Stomach (tissue), 9 donors: ENCODE results near the gene EPS8L2. TPM values are rescaled to one million over a fixed set of nuclear protein-coding genes. Genes with fewer than 3 reads are reported as not detected.

Experiments used
- DNase-seq, 2 donors: peaks; one replicate each; pipeline versions ENCODE4 v3.0.0 to v3.0.0-alpha.2; 2013 to 2019
- H3K27ac ChIP-seq, 5 donors: fragments of 200-600 bp in 4 of 5; sonication (generic) in 4 of 5; one replicate each; pipeline ENCODE4 v1.5.1; 2013 to 2019; ENCODE audit warnings: mild to moderate bottlenecking in 1 of 5, moderate library complexity in 1 of 5
- H3K27me3 ChIP-seq, 3 donors: fragments of 200-600 bp; sonication (generic); one replicate each; pipeline ENCODE4 v1.5.1; 2017 to 2019; ENCODE audit warnings: mixed run types in 1 of 3
- H3K36me3 ChIP-seq, 4 donors: fragments of 200-600 bp; sonication (generic); 1 replicate in 3 of 4; 2 replicates in 1 of 4; pipeline ENCODE4 v1.5.1; 2016 to 2019
- H3K4me1 ChIP-seq, 4 donors: fragments of 200-600 bp; sonication (generic); one replicate each; pipeline ENCODE4 v1.5.1; 2016 to 2019
- H3K4me3 ChIP-seq, 4 donors: fragments of 200-600 bp; sonication (generic) in 3 of 4; one replicate each; pipeline ENCODE4 v1.5.1; 2016 to 2019; ENCODE audit warnings: mild to moderate bottlenecking in 1 of 4
- H3K9me3 ChIP-seq, 4 donors: fragments of 200-600 bp; sonication (generic); one replicate each; pipeline ENCODE4 v1.5.1; 2016 to 2019
- CTCF ChIP-seq, 7 experiments: fragments of 450-650 bp in 4 of 7; fragments of 200-600 bp in 3 of 7; sonication (generic) in 3 of 7; IDR thresholded peaks; one replicate each; pipeline ENCODE4 v1.5.1; 2016 to 2019; ENCODE audit warnings: antibody characterized with exemption in 7 of 7, control low read depth in 2 of 7, mild to moderate bottlenecking in 1 of 7
- EP300 ChIP-seq: sonication (generic); formaldehyde crosslinking; IDR thresholded peaks from one replicate; pipeline ENCODE4 v1.6.1; 2017; ENCODE audit warnings: antibody characterized with exemption
- POLR2A ChIP-seq, 4 donors: fragments of 450-650 bp; IDR thresholded peaks; one replicate each; pipeline ENCODE4 v1.6.1; 2016; ENCODE audit warnings: antibody characterized with exemption in 4 of 4, control low read depth in 2 of 4, mild to moderate bottlenecking in 1 of 4, moderate library complexity in 1 of 4
- POLR2AphosphoS5 ChIP-seq, 3 donors: sonication (generic); formaldehyde crosslinking; IDR thresholded peaks; one replicate each; pipeline ENCODE4 v1.6.1; 2016; ENCODE audit warnings: antibody characterized with exemption in 3 of 3
- WGBS, 5 donors: extraction: QIAGEN DNeasy Blood & Tissue Kit in 3 of 5; methylation state at CpG; one replicate each; pipeline versions ENCODE4 v1.1.5 to v1.1.7; 2013 to 2018; 5-methylcytosine and 5-hydroxymethylcytosine counted together
- intact Hi-C: fragments of 100-400 bp; cut with DNase I; formaldehyde crosslinking; loops from one replicate; pipeline ENCODE4 v1.15.1; 2023; ENCODE audit warnings: low total_unique reads
- polyA plus RNA-seq, 3 donors: library from polyadenylated mRNA; stranded (reverse); fragments of 200-250 nt; gene quantifications; one replicate each; pipeline ENCODE4 v1.2.3, GENCODE V29; 2013
- total RNA-seq, 5 donors: library from RNA; depleted of rRNA; stranded (reverse); fragments of >200 nt; gene quantifications; one replicate each; pipeline versions ENCODE4 v1.1.0 to v1.2.3, GENCODE V29; 2014 to 2016
- donor health status: healthy with polysubstance abuse.
- donor health status: Bipolar disorder and iron deficiency.
- donor health status: healthy.

EPS8L2 gene
- total and polyA plus RNA-seq, 8 donors = 45.0 to 617 (median 180) TPM

GRCh38 chr11:760236-760635 is 54.2 kb downstream of the EPS8L2 start:
- Histone ChIP-seq H3K4me3 (no peak overlapping the region), H3K27me3 (no peaks in the 10 kb centered on the region), H3K36me3 (peaks cover 74 to 98% (median 97%) of the 10 kb centered on the region in 4 donors), H3K4me1 (peaks cover 5 to 30% (median 19%) of the 10 kb centered on the region in 4 donors), H3K9me3 (no peaks in the 10 kb centered on the region), H3K27ac (no peak overlapping the region)
- no peak for DNase-seq
- TF ChIP-seq POLR2A (IDR thresholded peaks at IDR 0.05) (no peak), EP300 (no peak), CTCF (IDR thresholded peaks at IDR 0.05) (no peak), POLR2AphosphoS5 (IDR thresholded peaks at IDR 0.05) (no peak)
- intact Hi-C loops = no loop called here

GRCh38 chr11:761526-762108 is 55.6 kb downstream of the EPS8L2 start:
- intact Hi-C loops = no loop called here
- Histone ChIP-seq H3K4me1 (peaks cover 5 to 28% (median 17%) of the 10 kb centered on the region in 4 donors), H3K27me3 (no peaks in the 10 kb centered on the region), H3K27ac (peak overlapping the region in 1 of 5 donors; percentile 78), H3K9me3 (no peaks in the 10 kb centered on the region), H3K36me3 (peaks cover 63 to 99% (median 97%) of the 10 kb centered on the region in 4 donors), H3K4me3 (no peak overlapping the region)
- TF ChIP-seq POLR2A (IDR thresholded peaks at IDR 0.05) = no peak
- no peak for TF ChIP-seq CTCF (IDR thresholded peaks at IDR 0.05)
- TF ChIP-seq EP300 = no peak
- TF ChIP-seq POLR2AphosphoS5 (IDR thresholded peaks at IDR 0.05) = no peak
- no peak for DNase-seq
- 90 to 91% (median 91%) methylated on average over 8 of the region's 8 CpGs for WGBS, 5 donors

GRCh38 chr11:762421-763072 is 56.5 kb downstream of the EPS8L2 start:
- peak; percentile 47 to 68 for DNase-seq
- intact Hi-C loops = no loop called here
- no peak overlapping the region for H3K4me3 ChIP-seq
- H3K9me3 ChIP-seq = no peaks in the 10 kb centered on the region
- TF ChIP-seq CTCF (IDR thresholded peaks at IDR 0.05) (peak in 1 of 7 experiments; percentile 13), POLR2AphosphoS5 (IDR thresholded peaks at IDR 0.05) (peak in 1 of 3 donors; percentile 47), EP300 (no peak), POLR2A (IDR thresholded peaks at IDR 0.05) (no peak)
- 29 to 46% (median 34%) methylated on average over 6 to 10 of the region's 10 CpGs for WGBS, 5 donors
- H3K27ac ChIP-seq = peak overlapping the region; percentile 4 to 78 (median 60)
- peaks cover 59 to 99% (median 97%) of the 10 kb centered on the region in 4 donors for H3K36me3 ChIP-seq
- H3K27me3 ChIP-seq = no peaks in the 10 kb centered on the region
- peaks cover 5 to 28% (median 17%) of the 10 kb centered on the region in 4 donors for H3K4me1 ChIP-seq

GRCh38 chr11:763073-763463 is 57.0 kb downstream of the EPS8L2 start:
- peak; percentile 63 to 64 for DNase-seq
- Histone ChIP-seq H3K36me3 (peaks cover 59 to 99% (median 94%) of the 10 kb centered on the region in 4 donors), H3K27ac (peak overlapping the region; percentile 12 to 78 (median 60)), H3K4me3 (no peak overlapping the region), H3K4me1 (peaks cover 5 to 28% (median 17%) of the 10 kb centered on the region in 4 donors), H3K9me3 (no peaks in the 10 kb centered on the region), H3K27me3 (no peaks in the 10 kb centered on the region)
- 30 to 73% (median 44%) methylated on average over 8 to 24 of the region's 24 CpGs for WGBS, 5 donors
- TF ChIP-seq POLR2AphosphoS5 (IDR thresholded peaks at IDR 0.05) (no peak), EP300 (no peak), CTCF (IDR thresholded peaks at IDR 0.05) (no peak), POLR2A (IDR thresholded peaks at IDR 0.05) (no peak)
- intact Hi-C loops = no loop called here
